NCI-H2107 treated with DMSO at 0.1 percent for 48 hours (cell line): ENCODE measurements around the gene PLA2G2E.
"Not testable (repeated sequence)": the region's sequence is repeated elsewhere in the genome, so short reads cannot be mapped to it uniquely, and the experiment has no call there.

Experiments used
- DNase-seq: peaks from one replicate; lab custom pipeline; 2025; ENCODE audit not compliant: unreplicated experiment; lab: John Stamatoyannopoulos, UW

Gene PLA2G2E

GRCh38 chr1:19884312-19884711 lies 39.1 kb downstream of the PLA2G2E start:
- DNase-seq: no peak

GRCh38 chr1:19882111-19883071 lies 41.0 kb downstream of the PLA2G2E start, which contains the start of gene OTUD3:
OTUD3 (plus strand) TSS chr1:19882395; CDS start chr1:19882514, 119 bp downstream.
- DNase-seq: peak; percentile 97

GRCh38 chr1:19880841-19881240 lies 42.6 kb downstream of the PLA2G2E start:
- DNase-seq: not testable (repeated sequence)

GRCh38 chr1:19879661-19880060 lies 43.8 kb downstream of the PLA2G2E start:
- DNase-seq: no peak

- no peak for DNase-seq
Observed at GRCh38 chr1:19879227-19879626, 44.2 kb downstream of the PLA2G2E start.

- no peak for DNase-seq
Observed at GRCh38 chr1:19878637-19878985, 44.8 kb downstream of the PLA2G2E start.

GRCh38 chr1:19877821-19878636 lies 45.4 kb downstream of the PLA2G2E start:
- DNase-seq: no peak

- DNase-seq: no peak
Observed at GRCh38 chr1:19877181-19877750, 46.2 kb downstream of the PLA2G2E start.

- peak; percentile 56 for DNase-seq
Observed at GRCh38 chr1:19872190-19872589, 51.2 kb downstream of the PLA2G2E start.
